GM18517 (cell line): ENCODE measurements around the gene GRIN2D.
A peak's percentile ranks its signal among the peaks of the same experiment; 100 is the strongest.

ENCODE experiments used
- ATAC-seq: cut with Tn5 transposase; IDR thresholded peaks from one replicate; pipeline ENCODE4 v1.9.1; 2021; ENCODE audit warnings: mild to moderate bottlenecking, moderate library complexity; ENCODE audit not compliant: unreplicated experiment

The GRIN2D gene

DNA sequence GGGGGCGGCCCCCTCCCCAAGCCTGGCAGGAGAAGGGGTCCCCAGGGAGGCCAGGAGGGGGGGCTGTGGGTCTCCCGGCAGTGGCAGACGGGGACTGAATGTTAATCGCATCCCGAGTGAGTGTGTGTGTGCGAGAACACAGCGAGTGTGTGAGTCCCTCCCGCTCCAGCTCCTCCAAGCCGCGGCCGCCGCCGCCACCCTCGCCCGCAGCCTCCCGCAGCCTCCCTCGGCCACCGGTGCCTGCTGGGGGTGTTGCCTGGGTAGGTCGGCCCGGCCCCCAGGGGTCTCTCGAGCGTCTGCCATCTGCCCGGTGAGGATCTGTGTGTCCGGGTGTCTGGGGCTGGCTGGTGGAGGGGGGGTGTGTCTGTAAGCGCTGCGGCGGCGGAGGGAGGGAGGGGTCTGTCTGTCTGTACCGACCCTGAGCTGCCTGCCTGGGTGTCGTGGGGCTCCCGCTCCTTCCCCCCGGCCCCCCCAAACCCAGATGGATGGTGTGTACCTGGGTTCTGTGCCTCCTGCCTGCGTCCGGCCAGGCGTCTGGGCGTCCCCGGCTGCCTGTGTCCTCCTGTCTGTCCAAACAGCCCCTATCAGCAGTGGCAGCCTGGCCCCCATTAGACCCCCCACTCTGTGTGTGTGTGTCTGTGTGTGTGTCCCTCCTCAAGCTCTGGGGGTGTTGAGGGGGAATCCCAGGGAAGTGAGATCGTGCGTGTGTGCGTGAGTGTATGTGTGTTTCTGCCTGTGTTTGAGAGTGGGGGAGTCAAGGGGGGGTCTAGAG lies at the start of gene GRIN2D:
TSS of gene GRIN2D (plus strand) at position 110 of the 772 bp plus-strand sequence. CDS start 4,725 bp downstream, outside the sequence.
- no peak for ATAC-seq

DNA sequence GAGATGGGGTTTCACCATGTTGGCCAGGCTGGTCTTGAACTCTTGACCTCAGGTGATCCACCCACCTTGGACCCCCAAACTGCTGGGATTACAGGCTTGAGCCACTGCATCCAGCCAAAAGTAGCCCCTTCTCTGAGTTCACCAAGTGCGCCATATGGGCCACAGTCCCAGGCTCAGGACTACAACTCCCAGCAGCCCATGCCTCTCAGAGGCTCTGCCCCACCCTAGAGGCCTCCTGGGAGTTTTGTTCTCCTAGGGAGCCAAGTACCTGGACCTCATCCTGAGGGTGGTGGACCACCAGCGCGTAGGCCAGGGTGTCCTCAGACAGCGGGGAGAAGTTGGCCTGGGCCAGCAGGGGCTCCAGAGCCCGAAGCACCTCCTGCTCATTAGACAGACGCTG lies 48.6 kb upstream of the GRIN2D start:
- ATAC-seq = no peak

DNA sequence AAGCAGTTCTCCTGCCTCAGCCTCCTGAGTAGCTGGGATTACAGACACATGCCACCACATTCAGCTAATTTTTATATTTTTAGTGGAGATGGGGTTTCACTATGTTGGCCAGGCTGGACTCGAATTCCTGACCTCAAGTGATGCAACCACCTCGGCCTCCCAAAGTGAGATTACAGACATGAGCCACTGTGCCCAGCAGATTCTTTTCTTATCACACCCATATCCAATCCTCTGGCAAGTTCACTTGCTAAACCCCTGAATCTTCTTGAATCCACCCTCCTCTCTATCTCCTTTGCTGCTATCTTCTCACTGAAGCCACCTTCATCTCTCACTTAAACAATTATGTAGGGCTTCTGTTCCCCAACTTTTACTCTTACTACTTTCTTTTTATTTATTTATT lies 47.3 kb upstream of the GRIN2D start:
- no peak for ATAC-seq

DNA sequence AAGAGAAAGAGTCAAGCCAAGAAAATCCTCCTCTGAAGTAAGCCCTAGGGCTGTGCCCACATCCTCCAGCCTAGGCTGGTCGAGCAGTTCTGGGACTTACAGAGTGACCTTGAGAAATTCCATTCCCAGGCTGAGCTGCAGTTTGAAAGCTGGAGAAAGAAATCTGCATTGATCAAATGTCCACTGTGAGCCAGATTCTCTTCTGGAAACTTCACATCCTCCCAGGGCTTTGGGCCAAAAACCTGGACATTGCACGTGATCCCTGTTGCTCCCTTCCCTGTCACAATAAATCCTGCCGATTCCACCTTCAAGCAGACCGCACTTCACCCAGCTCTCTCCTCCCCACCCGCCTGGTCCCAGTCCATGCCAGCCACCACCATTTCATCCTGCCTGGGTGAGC lies 45.4 kb upstream of the GRIN2D start:
- ATAC-seq = no peak

DNA sequence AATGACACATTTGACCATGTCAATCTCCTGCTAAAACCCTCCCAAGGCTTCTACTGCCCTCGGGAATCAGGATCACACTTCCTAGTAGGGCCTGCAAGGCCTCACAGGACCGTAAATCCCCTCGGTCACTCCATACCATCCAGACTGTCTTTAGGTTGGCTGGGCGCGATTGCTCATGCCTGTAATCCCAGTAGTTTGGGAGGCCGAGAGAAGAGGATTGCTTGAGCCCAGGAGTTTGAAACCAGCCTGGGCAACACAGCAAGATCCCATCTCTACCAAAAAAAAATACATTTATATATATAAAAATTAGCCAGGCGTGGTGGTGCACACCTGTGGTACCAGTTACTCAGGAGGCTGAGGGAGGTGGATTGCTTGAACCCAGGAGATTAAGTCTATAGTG lies 44.7 kb upstream of the GRIN2D start:
- ATAC-seq = no peak

DNA sequence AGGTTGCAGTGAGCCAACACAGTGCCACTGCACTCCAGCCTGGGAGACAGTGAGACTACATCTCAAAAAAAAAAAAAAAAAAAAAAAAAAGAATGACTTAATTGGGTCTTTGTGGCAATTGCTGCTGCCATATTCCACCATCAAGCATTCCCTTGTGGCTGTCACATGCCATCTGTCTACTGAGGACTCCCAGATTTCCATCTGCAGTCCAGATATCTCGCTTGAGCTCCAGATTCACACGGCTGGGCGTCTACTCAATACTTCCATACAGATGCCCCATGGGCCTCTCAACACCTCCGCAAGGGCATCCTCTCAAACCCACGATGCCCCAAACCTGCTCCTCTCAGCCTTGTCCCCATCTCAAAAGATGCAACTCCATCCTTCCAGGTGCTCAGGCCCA lies 42.6 kb upstream of the GRIN2D start:
- ATAC-seq = no peak

DNA sequence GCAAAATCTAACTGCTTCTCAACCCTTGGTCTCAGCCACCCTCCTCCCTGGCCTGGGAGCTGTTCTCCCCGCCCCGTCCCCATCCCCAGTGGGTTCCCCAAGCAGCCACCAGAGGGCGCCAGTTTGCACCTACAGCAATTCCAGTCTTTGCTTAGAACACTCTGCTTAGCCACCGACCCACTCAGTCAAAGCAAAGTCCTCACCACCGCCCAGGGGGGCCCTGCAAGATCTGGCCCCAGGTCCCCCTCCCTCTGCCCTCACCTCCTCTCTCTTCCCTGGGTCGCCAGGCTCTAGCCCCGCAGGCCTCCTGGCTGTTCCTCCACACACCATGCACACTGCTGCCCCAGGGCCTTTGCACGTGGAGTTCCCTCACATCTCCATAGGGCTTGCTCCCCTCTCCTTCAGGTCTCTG lies 42.1 kb upstream of the GRIN2D start:
- ATAC-seq = no peak

DNA sequence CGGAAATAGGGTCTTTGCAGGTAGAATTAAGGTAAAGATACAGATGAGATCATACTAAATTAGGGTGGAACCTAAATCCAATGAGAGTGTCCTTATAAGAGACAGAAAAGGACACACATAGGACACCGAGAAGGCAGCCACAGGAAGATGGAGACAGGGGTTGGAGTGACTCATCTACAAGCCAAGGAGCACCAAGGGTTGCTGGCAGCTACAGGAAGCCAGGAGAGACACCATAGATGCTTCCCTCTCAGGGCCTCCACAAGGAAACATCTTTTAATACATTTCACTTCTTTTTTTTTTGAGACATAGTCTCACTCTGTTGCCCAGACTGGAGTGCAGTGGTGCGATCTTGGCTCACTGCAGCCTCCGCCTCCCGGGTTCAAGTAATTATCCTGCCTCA lies 39.8 kb upstream of the GRIN2D start:
- ATAC-seq = no peak

DNA sequence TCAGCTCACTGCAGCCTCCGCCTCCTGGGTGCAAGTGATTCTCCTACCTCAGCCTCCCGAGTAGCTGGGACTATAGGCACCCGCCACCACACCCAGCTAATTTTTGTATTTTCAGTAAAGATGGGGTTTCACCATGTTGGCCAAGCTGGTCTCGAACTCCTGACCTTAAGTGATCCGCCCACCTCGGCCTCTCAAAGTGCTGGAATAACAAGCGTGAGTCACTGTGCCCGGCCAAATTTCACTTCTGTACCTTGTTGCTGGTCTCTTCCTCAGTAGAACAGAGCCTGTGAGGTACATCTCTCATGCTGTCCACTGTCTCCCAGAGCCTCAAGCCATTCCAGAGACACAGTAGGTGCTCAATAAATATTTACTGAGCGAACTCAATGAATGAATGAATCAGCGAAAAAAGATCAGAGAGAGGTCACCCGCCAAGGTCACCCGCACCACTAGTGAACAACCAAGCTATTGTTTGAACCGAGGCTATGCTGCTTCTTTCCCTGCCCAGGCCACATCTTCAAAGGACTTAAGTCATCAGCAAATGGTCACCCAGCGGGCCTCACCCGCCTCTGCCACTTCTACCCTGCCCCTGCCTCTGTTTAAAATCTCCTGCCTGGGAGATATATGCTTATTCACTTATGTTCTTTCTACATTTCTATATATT lies 39.0 kb upstream of the GRIN2D start:
- no peak for ATAC-seq

DNA sequence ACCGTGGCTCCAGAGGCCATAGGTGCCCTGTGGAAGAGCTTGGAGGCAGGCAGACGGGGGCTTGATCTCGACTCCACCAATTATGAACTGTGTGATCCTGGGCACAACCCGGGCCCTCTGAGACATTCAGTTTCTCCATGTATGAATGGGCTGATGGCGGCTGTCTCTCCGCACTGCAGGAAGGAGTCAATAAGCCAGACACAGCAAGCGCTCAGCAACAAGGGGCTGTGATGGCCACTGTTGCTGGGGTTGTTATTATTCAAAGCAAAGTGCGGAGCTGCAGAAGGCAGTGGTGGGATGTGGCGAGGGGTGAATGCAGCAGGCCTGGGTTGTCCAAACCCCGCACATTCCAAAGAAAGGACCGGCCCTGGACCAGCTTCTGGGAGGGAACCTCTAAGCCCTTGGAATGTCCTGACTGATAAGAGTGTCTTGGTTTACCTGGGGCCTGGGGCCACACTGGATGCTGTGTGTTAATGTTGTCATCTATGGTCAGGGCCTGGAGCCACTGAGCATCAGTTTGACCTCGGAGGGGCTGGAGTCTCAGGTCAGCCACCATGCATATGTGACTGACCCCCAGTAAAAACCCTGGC lies 38.0 kb upstream of the GRIN2D start:
- ATAC-seq = no peak

DNA sequence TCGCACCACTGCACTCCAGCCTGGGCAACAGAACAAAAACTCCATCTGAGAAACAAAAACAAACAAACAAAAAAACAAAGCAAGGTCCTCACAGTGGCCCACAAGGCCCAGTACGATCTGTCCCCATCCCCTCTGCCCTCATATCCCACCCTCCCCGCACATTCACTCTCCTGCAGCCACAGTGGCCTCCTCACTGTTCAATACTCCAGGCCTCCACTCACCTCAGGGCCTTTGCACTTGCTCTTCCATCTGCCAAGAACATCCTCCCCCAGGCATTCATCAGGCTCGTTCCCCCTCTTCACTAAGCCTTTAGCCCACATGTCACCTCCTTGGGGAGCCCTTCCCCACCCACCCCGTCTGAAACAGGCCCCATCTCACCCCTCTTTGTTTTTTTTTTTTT lies 34.3 kb upstream of the GRIN2D start:
- no peak for ATAC-seq

DNA sequence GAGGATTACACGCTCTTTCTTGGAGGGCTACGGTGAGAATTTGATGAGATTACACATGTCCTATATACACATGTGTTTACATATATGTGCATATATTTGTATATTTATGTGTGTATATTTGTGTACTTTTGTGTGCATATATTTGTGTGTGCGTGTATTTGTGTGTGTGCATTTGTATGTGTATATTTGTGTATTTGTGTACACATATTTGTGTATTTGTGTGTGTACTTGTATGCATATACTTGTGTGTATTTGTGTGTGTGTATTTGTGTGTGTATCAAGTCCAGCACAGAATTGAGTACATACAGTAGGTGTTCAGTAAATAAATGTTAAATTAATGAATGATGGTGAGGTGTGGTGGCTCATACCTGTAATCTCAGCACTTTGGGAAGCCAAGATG lies 31.6 kb upstream of the GRIN2D start:
- no peak for ATAC-seq

DNA sequence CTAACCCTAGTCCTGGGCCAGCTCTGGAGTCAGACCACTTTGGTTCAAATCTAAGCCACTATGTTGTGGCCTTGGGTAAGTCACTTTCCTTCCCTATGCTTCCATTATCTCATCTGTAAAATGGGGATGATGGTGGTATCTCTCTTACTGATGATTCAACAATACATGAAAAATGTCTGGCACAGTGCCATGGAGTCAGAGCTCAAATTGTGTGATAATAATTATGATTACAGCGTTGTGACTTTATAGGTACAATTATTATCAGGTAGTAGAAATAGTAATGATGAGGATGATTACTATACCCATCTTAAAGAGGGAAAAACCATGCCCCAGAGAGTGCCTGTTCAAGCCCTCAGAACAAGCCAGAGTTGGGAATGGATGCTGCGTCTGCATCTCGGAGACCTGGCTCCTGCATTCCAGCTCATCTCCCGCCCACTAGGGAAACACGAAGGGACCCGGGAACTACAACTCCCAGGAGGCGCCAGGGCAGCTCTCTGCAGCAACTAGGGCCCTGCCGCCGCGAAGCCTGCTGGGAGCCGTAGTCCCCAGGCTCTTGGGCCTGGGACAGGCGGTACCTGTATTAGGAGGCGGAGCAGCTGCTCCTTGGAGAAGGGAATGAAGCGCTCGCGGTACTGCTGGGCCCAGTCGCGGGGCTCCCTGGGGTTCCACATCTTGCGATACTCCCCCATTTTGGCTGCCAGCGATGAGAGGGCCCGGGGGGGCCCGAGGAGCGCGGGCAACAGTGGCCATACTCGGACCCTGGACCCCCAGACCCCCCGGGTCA lies 30.6 kb upstream of the GRIN2D start:
- ATAC-seq = peak; percentile 32

DNA sequence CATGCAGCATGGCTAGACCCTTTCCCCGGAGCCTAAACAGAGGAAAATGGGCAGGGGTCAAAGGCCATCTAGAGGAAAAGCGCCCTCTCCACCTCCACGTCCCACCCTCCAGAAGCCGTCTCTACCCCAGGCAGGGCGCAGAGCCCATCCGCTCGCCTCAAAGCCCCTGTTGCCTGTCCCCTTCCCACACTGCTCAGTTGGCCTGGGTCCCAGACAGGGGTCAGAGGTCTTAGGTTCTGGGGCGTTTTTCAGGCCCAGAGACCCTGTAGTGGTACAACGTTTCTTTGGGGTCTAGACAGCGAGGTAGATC lies 30.0 kb upstream of the GRIN2D start:
- ATAC-seq = peak; percentile 4

DNA sequence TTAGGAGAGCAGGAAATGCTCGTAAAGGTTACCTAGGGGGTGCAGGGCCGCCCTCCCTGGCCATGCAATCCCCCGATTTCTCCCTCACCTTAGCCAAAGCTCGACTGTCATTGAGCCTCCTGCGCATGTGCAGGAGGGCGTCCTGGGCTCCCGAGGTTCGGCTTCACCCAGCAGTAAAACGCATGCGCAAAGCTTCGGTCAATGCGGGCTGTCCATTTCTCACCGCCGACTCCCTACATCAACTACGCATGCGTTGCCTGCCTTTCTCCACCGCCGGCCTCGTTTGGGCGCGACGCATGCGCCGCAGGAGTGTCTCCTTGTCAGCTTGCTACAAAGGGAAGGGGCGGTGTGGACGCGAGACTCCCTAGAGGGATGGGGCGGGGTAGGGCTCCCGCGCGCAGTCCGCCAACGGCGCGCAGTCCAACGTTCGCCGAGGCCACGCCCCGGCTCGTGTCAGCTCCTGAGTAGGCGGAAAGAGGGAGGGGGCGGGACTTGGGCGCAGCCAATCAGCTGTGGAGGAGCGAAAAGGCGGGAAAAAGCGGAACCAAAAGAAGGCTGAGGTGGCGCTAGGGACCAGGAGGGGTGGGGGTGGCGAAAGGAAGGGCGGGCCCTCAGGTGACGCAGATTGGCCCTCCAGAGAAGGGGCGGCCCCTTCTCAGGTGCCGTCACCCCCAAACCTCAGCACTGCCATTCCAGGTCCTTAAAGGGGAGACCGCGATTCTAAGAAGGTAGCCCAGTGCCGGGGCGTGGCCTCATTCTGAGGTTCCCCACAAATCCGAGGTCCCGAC lies 29.5 kb upstream of the GRIN2D start, which contains the start of the genes SYNGR4 and TMEM143:
TSS of gene SYNGR4 (plus strand) at position 558 of the 788 bp plus-strand sequence. CDS start 1,476 bp downstream, outside the sequence.
TSS of gene TMEM143 (minus strand) at position 131 of the 788 bp plus-strand sequence. CDS start at position 111, 20 bp downstream.
- peak; percentile 80 for ATAC-seq

DNA sequence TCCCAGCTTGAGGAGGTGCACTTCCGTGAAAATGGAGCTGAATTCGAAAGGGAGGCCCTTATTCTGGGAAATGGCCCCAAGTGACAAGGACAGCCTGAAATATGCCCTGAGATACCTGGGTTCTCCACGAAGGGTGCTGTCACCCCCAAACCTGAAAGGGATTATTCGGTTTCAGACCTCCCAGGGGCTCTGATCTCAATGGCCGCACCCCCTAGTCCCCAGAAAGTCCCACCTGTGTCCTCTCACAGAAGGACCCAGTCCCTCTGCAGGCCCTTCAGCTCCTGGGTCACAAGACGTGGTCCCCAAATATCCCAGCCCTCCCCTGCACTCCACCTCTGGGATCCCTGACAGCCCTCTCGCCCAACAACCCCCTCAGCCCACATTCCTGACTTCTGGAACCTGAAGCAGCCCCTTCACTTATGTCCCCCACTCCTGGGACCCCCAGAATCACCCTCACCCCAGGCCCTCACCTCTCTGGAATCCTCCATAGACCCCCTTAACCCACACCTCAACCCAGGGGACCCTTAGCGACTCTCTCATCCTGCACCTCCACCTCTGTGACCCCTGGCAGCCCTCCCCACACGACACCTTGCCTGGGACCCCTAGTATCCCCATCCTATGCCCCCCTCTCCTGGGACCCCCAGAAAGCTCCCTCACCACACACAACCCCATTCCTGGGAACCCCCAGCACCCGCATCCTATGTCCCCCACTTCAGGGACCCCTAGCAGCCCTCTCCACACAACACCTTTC lies 28.7 kb upstream of the GRIN2D start:
- ATAC-seq = no peak

DNA sequence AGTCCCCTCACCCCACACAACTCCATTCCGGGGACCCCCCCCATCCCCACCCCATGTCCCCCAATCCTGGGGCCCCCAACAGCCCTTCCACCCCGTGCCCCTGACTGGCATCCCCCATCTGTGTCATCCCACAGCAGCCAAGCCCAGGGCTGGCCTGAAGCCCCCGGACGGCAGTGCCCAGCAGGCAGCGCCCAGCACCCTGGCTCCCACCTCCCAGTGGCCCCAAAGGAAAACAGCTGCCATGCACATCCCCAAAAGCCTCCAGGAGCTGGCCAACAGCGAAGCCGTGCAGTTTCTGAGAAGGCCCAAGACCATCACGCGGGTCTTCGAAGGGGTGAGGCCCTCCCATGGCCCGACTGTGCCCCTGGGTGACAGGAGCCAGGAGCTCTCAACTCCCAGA lies 27.9 kb upstream of the GRIN2D start:
- ATAC-seq = no peak

DNA sequence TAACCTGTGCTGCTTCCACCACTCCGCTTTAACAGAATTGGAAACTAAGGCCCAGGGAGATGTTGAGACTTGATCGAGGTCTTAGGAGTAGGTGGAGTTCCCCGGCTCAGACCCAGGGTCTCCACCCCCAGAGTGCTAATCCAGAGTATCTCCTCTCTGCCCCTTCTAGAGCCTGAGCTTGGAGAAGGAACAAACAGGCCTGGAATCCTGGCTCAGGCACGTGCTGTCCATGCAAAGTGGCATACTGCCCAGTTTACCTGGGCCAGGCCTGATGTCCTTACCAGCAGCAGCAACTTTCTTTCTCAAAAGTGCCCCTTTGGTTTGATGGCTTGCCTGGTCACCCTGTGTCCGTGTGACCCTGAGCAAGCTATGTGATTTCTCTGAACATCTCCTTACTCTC lies 25.6 kb upstream of the GRIN2D start:
- ATAC-seq = no peak

DNA sequence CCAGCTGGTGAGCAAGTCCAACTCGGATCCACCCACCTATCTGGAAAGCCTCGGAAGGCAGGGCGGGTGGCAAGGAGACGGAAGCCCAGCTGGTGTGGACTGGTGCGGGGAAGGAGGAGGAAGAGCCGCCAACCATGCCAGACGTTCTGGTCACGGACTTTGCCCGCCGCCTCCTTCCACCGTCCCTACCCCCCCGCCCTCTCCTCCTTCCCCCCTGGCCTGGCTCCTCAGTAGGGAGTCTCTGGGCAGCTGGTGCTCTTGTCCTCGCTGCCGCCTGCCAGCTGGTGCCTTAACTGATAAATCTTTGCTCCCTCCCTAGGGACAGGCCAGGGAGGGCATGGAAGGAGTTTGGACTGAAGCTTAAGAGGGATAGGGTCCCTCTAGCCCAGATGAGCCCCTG lies 24.5 kb upstream of the GRIN2D start:
- ATAC-seq = no peak

DNA sequence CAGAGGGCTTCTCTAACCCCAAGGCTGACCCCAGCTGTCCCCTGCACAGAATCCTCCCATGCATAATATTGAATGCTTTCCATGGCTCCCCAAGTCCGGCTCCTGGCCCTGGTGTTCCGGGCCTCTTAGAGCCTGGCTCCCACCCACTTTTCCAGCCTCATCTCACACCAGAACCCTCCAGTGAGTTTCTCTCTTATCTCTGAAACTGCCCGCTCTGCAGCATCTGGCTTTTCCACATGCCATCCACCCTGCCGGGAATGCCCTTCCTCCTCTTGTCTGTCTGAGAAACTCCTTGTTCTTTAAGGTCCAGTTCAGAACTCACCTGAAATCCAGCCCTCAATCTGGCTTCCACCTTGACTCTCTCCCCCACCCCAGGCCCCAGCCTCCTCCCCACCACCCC lies 22.5 kb upstream of the GRIN2D start:
- ATAC-seq = no peak
